OCI-LY7 (cell line): ENCODE data around the gene GGA2. TPM values are rescaled to one million over a fixed set of nuclear protein-coding genes. Genes with fewer than 3 reads are reported as not detected.

Experiments
- small RNA-seq: library from RNA; depleted of rRNA; stranded (forward); fragments of <200 nt; gene quantifications from one replicate; pipeline ENCODE3, GENCODE V24; 2014
- total RNA-seq, 2 experiments: library from RNA; depleted of rRNA in 1 of 2; stranded (reverse); fragments of >200 nt in 1 of 2; shearing (Covaris generic) in 1 of 2; gene quantifications; 2 replicates each; pipeline ENCODE4 v1.2.3, GENCODE V29; 2014 to 2022

GGA2 gene
- total RNA-seq, 2 experiments from 2014 or later, result 213 to 580 TPM

Small RNA genes within 50 kb of the gene (small RNA-seq; reads per million reads assigned to genes)
- not detected for gene RF00072

Other genes with a start within 250 kb of the GGA2 start
- not detected in 2 replicates for gene SCNN1B, start 208.2 kb downstream of the GGA2 start, total RNA-seq (2014; rRNA removed; shearing (Covaris generic))
- gene SCNN1B, start 208.2 kb downstream of the GGA2 start, total RNA-seq (2022), result 0.23 and 0.52 TPM in 2 replicates
- 11.1 and 11.4 TPM in 2 replicates for gene COG7, start 57.3 kb downstream of the GGA2 start, total RNA-seq (2014; rRNA removed; shearing (Covaris generic))
- gene COG7, start 57.3 kb downstream of the GGA2 start, total RNA-seq (2022), result 21.0 TPM in 2 replicates
- gene EARS2, start 46.9 kb upstream of the GGA2 start, total RNA-seq (2014; rRNA removed; shearing (Covaris generic)), result 32.3 and 42.1 TPM in 2 replicates
- 27.8 and 38.5 TPM in 2 replicates for gene EARS2, start 46.9 kb upstream of the GGA2 start, total RNA-seq (2022)
- gene UBFD1, start 47.2 kb upstream of the GGA2 start, total RNA-seq (2014; rRNA removed; shearing (Covaris generic)), result 39.1 and 42.4 TPM in 2 replicates
- gene UBFD1, start 47.2 kb upstream of the GGA2 start, total RNA-seq (2022), result 62.8 and 67.1 TPM in 2 replicates
- 111 and 159 TPM in 2 replicates for gene NDUFAB1, start 85.8 kb upstream of the GGA2 start, total RNA-seq (2014; rRNA removed; shearing (Covaris generic))
- 107 and 149 TPM in 2 replicates for gene NDUFAB1, start 85.8 kb upstream of the GGA2 start, total RNA-seq (2022)
- gene PALB2, start 130.8 kb upstream of the GGA2 start, total RNA-seq (2014; rRNA removed; shearing (Covaris generic)), result 15.1 and 16.6 TPM in 2 replicates
- gene PALB2, start 130.8 kb upstream of the GGA2 start, total RNA-seq (2022), result 34.7 and 35.1 TPM in 2 replicates
- gene DCTN5, start 131.0 kb upstream of the GGA2 start, total RNA-seq (2014; rRNA removed; shearing (Covaris generic)), result 37.3 and 42.9 TPM in 2 replicates
- 88.2 and 89.6 TPM in 2 replicates for gene DCTN5, start 131.0 kb upstream of the GGA2 start, total RNA-seq (2022)
- gene PLK1, start 168.4 kb upstream of the GGA2 start, total RNA-seq (2014; rRNA removed; shearing (Covaris generic)), result 59.6 and 69.5 TPM in 2 replicates
- gene PLK1, start 168.4 kb upstream of the GGA2 start, total RNA-seq (2022), result 156 and 164 TPM in 2 replicates
- gene ERN2, start 202.7 kb upstream of the GGA2 start, total RNA-seq (2014; rRNA removed; shearing (Covaris generic)), result 1.2 and 1.3 TPM in 2 replicates
- gene ERN2, start 202.7 kb upstream of the GGA2 start, total RNA-seq (2022), result 2.5 and 2.6 TPM in 2 replicates
- gene CHP2, start 244.5 kb upstream of the GGA2 start, total RNA-seq (2014; rRNA removed; shearing (Covaris generic)), result not detected in 2 replicates
- gene CHP2, start 244.5 kb upstream of the GGA2 start, total RNA-seq (2022), result not detected in 2 replicates